ENCODE measurements around the gene HS3ST1.

DNA sequence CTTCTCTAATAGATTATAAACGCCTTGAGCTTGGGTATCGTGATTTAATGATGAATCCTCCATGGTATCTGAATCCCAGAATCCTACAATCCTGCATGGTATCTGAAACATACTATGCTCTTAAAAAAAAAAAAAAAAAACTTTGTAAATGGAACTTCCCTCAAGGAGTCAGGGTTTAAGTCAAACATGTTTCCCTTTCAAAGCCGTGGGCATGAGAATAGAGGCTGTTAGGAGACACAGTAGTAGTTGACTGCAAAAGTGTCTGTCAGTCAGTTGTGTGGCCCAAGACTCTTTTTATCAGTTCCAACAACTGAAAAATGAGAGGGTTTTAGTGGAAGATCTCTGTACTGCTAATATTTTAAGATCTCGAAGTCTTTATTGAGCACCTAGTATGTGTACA lies 2.4 kb upstream of the HS3ST1 start:
- TF ChIP-seq, protein P1, sequence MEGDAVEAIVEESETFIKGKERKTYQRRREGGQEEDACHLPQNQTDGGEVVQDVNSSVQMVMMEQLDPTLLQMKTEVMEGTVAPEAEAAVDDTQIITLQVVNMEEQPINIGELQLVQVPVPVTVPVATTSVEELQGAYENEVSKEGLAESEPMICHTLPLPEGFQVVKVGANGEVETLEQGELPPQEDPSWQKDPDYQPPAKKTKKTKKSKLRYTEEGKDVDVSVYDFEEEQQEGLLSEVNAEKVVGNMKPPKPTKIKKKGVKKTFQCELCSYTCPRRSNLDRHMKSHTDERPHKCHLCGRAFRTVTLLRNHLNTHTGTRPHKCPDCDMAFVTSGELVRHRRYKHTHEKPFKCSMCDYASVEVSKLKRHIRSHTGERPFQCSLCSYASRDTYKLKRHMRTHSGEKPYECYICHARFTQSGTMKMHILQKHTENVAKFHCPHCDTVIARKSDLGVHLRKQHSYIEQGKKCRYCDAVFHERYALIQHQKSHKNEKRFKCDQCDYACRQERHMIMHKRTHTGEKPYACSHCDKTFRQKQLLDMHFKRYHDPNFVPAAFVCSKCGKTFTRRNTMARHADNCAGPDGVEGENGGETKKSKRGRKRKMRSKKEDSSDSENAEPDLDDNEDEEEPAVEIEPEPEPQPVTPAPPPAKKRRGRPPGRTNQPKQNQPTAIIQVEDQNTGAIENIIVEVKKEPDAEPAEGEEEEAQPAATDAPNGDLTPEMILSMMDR (IDR thresholded peaks at IDR 0.05; ENCODE audit: low read depth, low read length, poor library complexity, severe bottlenecking), result no peak
- no peak for TF ChIP-seq EZH2phosphoT487 (IDR thresholded peaks at IDR 0.05; ENCODE audit: borderline replicate concordance, low read length)

Data from DOHH2 (cell line).